Smooth muscle cell (in vitro differentiated cells): ENCODE data around the gene TPI1. TPM values are rescaled to one million over a fixed set of nuclear protein-coding genes. Genes with fewer than 3 reads are reported as not detected.

ENCODE experiments used
- DNase-seq: peaks from one replicate; lab custom pipeline; 2025; ENCODE audit not compliant: unreplicated experiment; lab: John Stamatoyannopoulos, UW
- H2AFZ ChIP-seq: fragments of 200-600 bp; sonication (generic); 2 replicates; pipeline ENCODE4 v1.6.0; 2016; ENCODE audit warnings: antibody characterized with exemption, low read depth, mild to moderate bottlenecking
- H3F3A ChIP-seq: fragments of 200-600 bp; sonication (generic); 2 replicates; pipeline ENCODE4 v1.6.0; 2017; ENCODE audit warnings: antibody characterized with exemption, low read depth
- H3K27ac ChIP-seq: fragments of 200-600 bp; sonication (generic); 2 replicates; pipeline ENCODE4 v1.5.1; 2016; ENCODE audit warnings: low read depth, mild to moderate bottlenecking
- H3K27me3 ChIP-seq: fragments of 200-600 bp; sonication (generic); 2 replicates; pipeline ENCODE4 v1.6.1; 2016; ENCODE audit warnings: low read depth, mild to moderate bottlenecking
- H3K36me3 ChIP-seq: fragments of 200-600 bp; sonication (generic); 2 replicates; pipeline ENCODE4 v1.5.1; 2016; ENCODE audit warnings: low read depth
- H3K4me1 ChIP-seq: fragments of 200-600 bp; sonication (generic); 2 replicates; pipeline ENCODE4 v1.5.1; 2016; ENCODE audit warnings: low read depth
- H3K4me2 ChIP-seq: fragments of 200-600 bp; sonication (generic); 2 replicates; pipeline ENCODE4 v1.6.0; 2016; ENCODE audit warnings: mild to moderate bottlenecking
- H3K4me3 ChIP-seq: fragments of 200-600 bp; sonication (generic); 2 replicates; pipeline ENCODE4 v1.5.1; 2016; ENCODE audit warnings: mild to moderate bottlenecking
- H3K79me2 ChIP-seq: fragments of 200-600 bp; sonication (generic); 2 replicates; pipeline ENCODE4 v1.6.0; 2016; ENCODE audit warnings: low read depth, mild to moderate bottlenecking
- H3K9ac ChIP-seq: fragments of 200-600 bp; sonication (generic); 2 replicates; pipeline ENCODE4 v1.6.0; 2016; ENCODE audit warnings: low read depth
- H3K9me3 ChIP-seq: fragments of 200-600 bp; sonication (generic); replicated peaks from 2 replicates; pipeline ENCODE4 v1.5.1; 2016; ENCODE audit warnings: low read depth
- H4K20me1 ChIP-seq: fragments of 200-600 bp; sonication (generic); 2 replicates; pipeline ENCODE4 v1.6.0; 2016; ENCODE audit warnings: low read depth
- CTCF ChIP-seq: fragments of 200-600 bp; sonication (generic); IDR thresholded peaks from 2 replicates; pipeline ENCODE4 v1.5.1; 2017; ENCODE audit warnings: borderline replicate concordance, mild to moderate bottlenecking, antibody characterized with exemption; ENCODE audit not compliant: insufficient read depth, poor library complexity, severe bottlenecking
- WGBS: methylation state at CpG from one replicate; pipeline ENCODE4 v1.1.7; 2016; ENCODE audit warnings: low lambda C conversion rate; 5-methylcytosine and 5-hydroxymethylcytosine counted together
- polyA plus RNA-seq: library from polyadenylated mRNA; unstranded; fragments of >200 nt; fragmentation: Nextera tagmentation; extraction: Ambion mirVana; gene quantifications from 2 replicates; pipeline ENCODE4 v1.2.1, GENCODE V29; 2016
- total RNA-seq: library from RNA; depleted of rRNA; stranded (reverse); fragments of >200 nt; gene quantifications from 2 replicates; pipeline ENCODE4 v1.2.3, GENCODE V29; 2014

Gene TPI1
- total and polyA plus RNA-seq, 2 experiments from 2014 or later: 1,199 to 2,097 TPM

DNA sequence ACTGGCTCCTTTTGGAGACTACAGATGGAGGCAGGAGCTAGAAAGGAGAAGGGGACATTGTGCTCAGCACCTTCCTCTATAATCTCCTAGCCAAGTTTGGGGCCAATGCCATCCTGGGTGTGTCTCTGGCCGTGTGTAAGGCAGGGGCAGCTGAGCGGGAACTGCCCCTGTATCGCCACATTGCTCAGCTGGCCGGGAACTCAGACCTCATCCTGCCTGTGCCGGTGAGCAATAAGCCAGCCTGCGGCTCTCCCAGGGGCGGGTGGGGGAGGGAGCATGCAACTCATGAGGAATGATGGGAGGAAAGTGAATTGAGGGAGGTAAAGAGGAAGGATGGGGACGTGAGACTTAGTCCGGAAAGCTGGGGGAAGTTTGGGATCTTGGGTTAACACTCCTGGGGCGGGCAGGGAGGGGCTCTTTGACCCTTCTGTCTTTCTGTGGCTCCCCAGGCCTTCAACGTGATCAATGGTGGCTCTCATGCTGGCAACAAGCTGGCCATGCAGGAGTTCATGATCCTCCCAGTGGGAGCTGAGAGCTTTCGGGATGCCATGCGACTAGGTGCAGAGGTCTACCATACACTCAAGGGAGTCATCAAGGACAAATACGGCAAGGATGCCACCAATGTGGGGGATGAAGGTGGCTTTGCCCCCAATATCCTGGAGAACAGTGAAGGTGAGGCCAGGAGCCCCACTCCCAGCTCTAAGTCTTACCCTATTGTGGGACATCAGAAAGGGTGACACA lies 50.3 kb downstream of the TPI1 start:
- H3K9me3 ChIP-seq: no peaks in the 10 kb centered on the region
- H3K4me3 ChIP-seq: no peak overlapping the region
- TF ChIP-seq CTCF: no peak
- H3F3A ChIP-seq: peaks cover 2% of the 10 kb centered on the region
- 68% methylated on average over 11 of the region's 14 CpGs for WGBS
- H2AFZ ChIP-seq: no peak overlapping the region
- H4K20me1 ChIP-seq: peaks cover 38% of the 10 kb centered on the region
- DNase-seq: no peak
- no peaks in the 10 kb centered on the region for H3K79me2 ChIP-seq
- peaks cover 9% of the 10 kb centered on the region for H3K4me1 ChIP-seq
- no peaks in the 10 kb centered on the region for H3K27me3 ChIP-seq
- H3K9ac ChIP-seq: no peak overlapping the region
- H3K27ac ChIP-seq: peak overlapping the region; percentile 19
- no peak overlapping the region for H3K4me2 ChIP-seq
- H3K36me3 ChIP-seq: no peaks in the 10 kb centered on the region

GRCh38 chr12:6919588-6919987 lies 52.3 kb downstream of the TPI1 start:
- peaks cover 12% of the 10 kb centered on the region for H3F3A ChIP-seq
- no peak overlapping the region for H2AFZ ChIP-seq
- H3K79me2 ChIP-seq: no peaks in the 10 kb centered on the region
- DNase-seq: no peak
- no peaks in the 10 kb centered on the region for H3K27me3 ChIP-seq
- H3K4me3 ChIP-seq: no peak overlapping the region
- no peak overlapping the region for H3K9ac ChIP-seq
- no peak for TF ChIP-seq CTCF
- H4K20me1 ChIP-seq: peaks cover 38% of the 10 kb centered on the region
- no peak overlapping the region for H3K27ac ChIP-seq
- H3K36me3 ChIP-seq: no peaks in the 10 kb centered on the region
- H3K4me1 ChIP-seq: peaks cover 6% of the 10 kb centered on the region
- H3K4me2 ChIP-seq: no peak overlapping the region
- no peaks in the 10 kb centered on the region for H3K9me3 ChIP-seq
- 92% methylated on average over 7 of the region's 7 CpGs for WGBS

Other genes starting within 250 kb of the TPI1 start
- 2.0 and 4.4 TPM in 2 replicates for gene LPAR5, start 231.6 kb upstream of the TPI1 start, total RNA-seq
- 1.3 and 1.8 TPM in 2 replicates for gene LPAR5, start 231.6 kb upstream of the TPI1 start, polyA plus RNA-seq
- gene ACRBP, start 220.1 kb upstream of the TPI1 start, total RNA-seq: not detected in 2 replicates
- 0.82 TPM in 1 of 2 replicates, not detected in the other for gene ACRBP, start 220.1 kb upstream of the TPI1 start, polyA plus RNA-seq
- 24.8 and 45.0 TPM in 2 replicates for gene ING4, start 204.4 kb upstream of the TPI1 start, total RNA-seq
- gene ING4, start 204.4 kb upstream of the TPI1 start, polyA plus RNA-seq: 27.0 and 33.5 TPM in 2 replicates
- 30.0 and 31.0 TPM in 2 replicates for gene ZNF384, start 178.2 kb upstream of the TPI1 start, total RNA-seq
- gene ZNF384, start 178.2 kb upstream of the TPI1 start, polyA plus RNA-seq: 36.1 and 38.6 TPM in 2 replicates
- 1.4 TPM in 1 of 2 replicates, not detected in the other for gene PIANP, start 166.7 kb upstream of the TPI1 start, total RNA-seq
- 2.8 and 3.8 TPM in 2 replicates for gene PIANP, start 166.7 kb upstream of the TPI1 start, polyA plus RNA-seq
- 56.6 and 59.6 TPM in 2 replicates for gene COPS7A, start 143.5 kb upstream of the TPI1 start, total RNA-seq
- 78.0 and 105 TPM in 2 replicates for gene COPS7A, start 143.5 kb upstream of the TPI1 start, polyA plus RNA-seq
- 182 and 185 TPM in 2 replicates for gene MLF2, start 114.4 kb upstream of the TPI1 start, total RNA-seq
- gene MLF2, start 114.4 kb upstream of the TPI1 start, polyA plus RNA-seq: 381 and 398 TPM in 2 replicates
- gene PTMS, start 101.2 kb upstream of the TPI1 start, total RNA-seq: 115 and 125 TPM in 2 replicates
- 379 and 381 TPM in 2 replicates for gene PTMS, start 101.2 kb upstream of the TPI1 start, polyA plus RNA-seq
- gene LAG3, start 95.0 kb upstream of the TPI1 start, total RNA-seq: 0.18 and 1.0 TPM in 2 replicates
- 1.7 and 3.7 TPM in 2 replicates for gene LAG3, start 95.0 kb upstream of the TPI1 start, polyA plus RNA-seq
- gene CD4, start 78.0 kb upstream of the TPI1 start, total RNA-seq: 0.13 and 0.22 TPM in 2 replicates
- gene CD4, start 78.0 kb upstream of the TPI1 start, polyA plus RNA-seq: 1.3 and 2.5 TPM in 2 replicates
- gene GPR162, start 45.7 kb upstream of the TPI1 start, total RNA-seq: 0.76 and 2.9 TPM in 2 replicates
- gene GPR162, start 45.7 kb upstream of the TPI1 start, polyA plus RNA-seq: 2.1 and 3.0 TPM in 2 replicates
- gene P3H3, start 39.1 kb upstream of the TPI1 start, total RNA-seq: 36.7 and 42.8 TPM in 2 replicates
- 106 and 108 TPM in 2 replicates for gene P3H3, start 39.1 kb upstream of the TPI1 start, polyA plus RNA-seq
- gene GNB3, start 26.6 kb upstream of the TPI1 start, total RNA-seq: 4.0 and 6.2 TPM in 2 replicates
- 4.8 and 6.3 TPM in 2 replicates for gene GNB3, start 26.6 kb upstream of the TPI1 start, polyA plus RNA-seq
- gene CDCA3, start 16.2 kb upstream of the TPI1 start, total RNA-seq: 5.3 and 7.4 TPM in 2 replicates
- 9.4 and 10.6 TPM in 2 replicates for gene CDCA3, start 16.2 kb upstream of the TPI1 start, polyA plus RNA-seq
- 51.3 and 52.5 TPM in 2 replicates for gene USP5, start 15.4 kb upstream of the TPI1 start, total RNA-seq
- gene USP5, start 15.4 kb upstream of the TPI1 start, polyA plus RNA-seq: 63.1 and 64.9 TPM in 2 replicates
- gene SPSB2, start 5.8 kb downstream of the TPI1 start, total RNA-seq: 2.3 and 2.5 TPM in 2 replicates
- gene SPSB2, start 5.8 kb downstream of the TPI1 start, polyA plus RNA-seq: 5.9 and 7.9 TPM in 2 replicates
- gene LRRC23, start 37.3 kb downstream of the TPI1 start, total RNA-seq: 14.2 and 19.9 TPM in 2 replicates
- gene LRRC23, start 37.3 kb downstream of the TPI1 start, polyA plus RNA-seq: 13.7 and 19.5 TPM in 2 replicates
- 52.5 and 58.8 TPM in 2 replicates for gene ENO2, start 47.0 kb downstream of the TPI1 start, total RNA-seq
- 105 and 127 TPM in 2 replicates for gene ENO2, start 47.0 kb downstream of the TPI1 start, polyA plus RNA-seq
- gene ATN1, start 60.4 kb downstream of the TPI1 start, total RNA-seq: 9.9 and 30.4 TPM in 2 replicates
- 28.8 and 36.1 TPM in 2 replicates for gene ATN1, start 60.4 kb downstream of the TPI1 start, polyA plus RNA-seq
- gene RNU7-1, start 76.3 kb downstream of the TPI1 start, total RNA-seq: not detected in 2 replicates
- not detected in 2 replicates for gene RNU7-1, start 76.3 kb downstream of the TPI1 start, polyA plus RNA-seq
- gene C12orf57, start 76.5 kb downstream of the TPI1 start, total RNA-seq: 433 and 494 TPM in 2 replicates
- gene C12orf57, start 76.5 kb downstream of the TPI1 start, polyA plus RNA-seq: 360 and 397 TPM in 2 replicates
- gene PTPN6, start 83.8 kb downstream of the TPI1 start, total RNA-seq: 4.3 and 5.5 TPM in 2 replicates
- gene PTPN6, start 83.8 kb downstream of the TPI1 start, polyA plus RNA-seq: 2.8 and 8.7 TPM in 2 replicates
- gene PHB2, start 103.1 kb downstream of the TPI1 start, total RNA-seq: 148 and 162 TPM in 2 replicates
- 139 and 155 TPM in 2 replicates for gene PHB2, start 103.1 kb downstream of the TPI1 start, polyA plus RNA-seq
- 21.9 and 26.5 TPM in 2 replicates for gene EMG1, start 103.4 kb downstream of the TPI1 start, total RNA-seq
- 54.4 and 62.0 TPM in 2 replicates for gene EMG1, start 103.4 kb downstream of the TPI1 start, polyA plus RNA-seq
- gene LPCAT3, start 150.9 kb downstream of the TPI1 start, total RNA-seq: 16.9 and 28.3 TPM in 2 replicates
- gene LPCAT3, start 150.9 kb downstream of the TPI1 start, polyA plus RNA-seq: 34.3 and 35.9 TPM in 2 replicates
- gene C1S, start 193.2 kb downstream of the TPI1 start, total RNA-seq: 38.5 and 65.7 TPM in 2 replicates
- 61.1 and 69.2 TPM in 2 replicates for gene C1S, start 193.2 kb downstream of the TPI1 start, polyA plus RNA-seq
- gene C1R, start 224.9 kb downstream of the TPI1 start, total RNA-seq: 51.2 and 58.9 TPM in 2 replicates
- gene C1R, start 224.9 kb downstream of the TPI1 start, polyA plus RNA-seq: 78.7 and 83.8 TPM in 2 replicates
- 18.5 and 21.1 TPM in 2 replicates for gene C1RL, start 241.7 kb downstream of the TPI1 start, total RNA-seq
- gene C1RL, start 241.7 kb downstream of the TPI1 start, polyA plus RNA-seq: 8.7 and 9.8 TPM in 2 replicates